ENCODE data around the gene C20orf202.
"Not testable (repeated sequence)": the region's sequence is repeated elsewhere in the genome, so short reads cannot be mapped to it uniquely, and the experiment has no call there.

Gene C20orf202

DNA sequence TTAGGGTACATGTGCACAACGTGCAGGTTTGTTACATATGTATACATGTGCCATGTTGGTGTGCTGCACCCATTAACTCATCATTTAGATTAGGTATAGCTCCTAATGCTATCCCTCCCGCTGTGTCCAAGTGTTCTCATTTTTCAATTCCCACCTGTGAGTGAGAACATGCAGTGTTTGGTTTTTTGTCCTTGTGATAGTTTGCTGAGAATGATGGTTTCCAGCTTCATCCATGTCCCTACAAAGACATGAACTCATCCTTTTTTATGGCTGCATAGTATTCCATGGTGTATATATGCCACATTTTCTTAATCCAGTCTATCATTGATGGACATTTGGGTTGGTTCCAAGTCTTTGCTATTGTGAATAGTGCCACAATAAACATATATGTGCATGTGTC lies 47.0 kb downstream of the C20orf202 start:
- DNase-seq = not testable (repeated sequence)

- no peak for DNase-seq
These were observed 49.2 kb downstream of the C20orf202 start for GRCh38 chr20:1252416-1252815.

- no peak for DNase-seq
These were observed 51.0 kb downstream of the C20orf202 start for GRCh38 chr20:1254254-1254653.

- DNase-seq = no peak
These were observed 52.4 kb downstream of the C20orf202 start for GRCh38 chr20:1255675-1256074.
